ENCODE data around the gene OTULINL.

OTULINL gene

DNA sequence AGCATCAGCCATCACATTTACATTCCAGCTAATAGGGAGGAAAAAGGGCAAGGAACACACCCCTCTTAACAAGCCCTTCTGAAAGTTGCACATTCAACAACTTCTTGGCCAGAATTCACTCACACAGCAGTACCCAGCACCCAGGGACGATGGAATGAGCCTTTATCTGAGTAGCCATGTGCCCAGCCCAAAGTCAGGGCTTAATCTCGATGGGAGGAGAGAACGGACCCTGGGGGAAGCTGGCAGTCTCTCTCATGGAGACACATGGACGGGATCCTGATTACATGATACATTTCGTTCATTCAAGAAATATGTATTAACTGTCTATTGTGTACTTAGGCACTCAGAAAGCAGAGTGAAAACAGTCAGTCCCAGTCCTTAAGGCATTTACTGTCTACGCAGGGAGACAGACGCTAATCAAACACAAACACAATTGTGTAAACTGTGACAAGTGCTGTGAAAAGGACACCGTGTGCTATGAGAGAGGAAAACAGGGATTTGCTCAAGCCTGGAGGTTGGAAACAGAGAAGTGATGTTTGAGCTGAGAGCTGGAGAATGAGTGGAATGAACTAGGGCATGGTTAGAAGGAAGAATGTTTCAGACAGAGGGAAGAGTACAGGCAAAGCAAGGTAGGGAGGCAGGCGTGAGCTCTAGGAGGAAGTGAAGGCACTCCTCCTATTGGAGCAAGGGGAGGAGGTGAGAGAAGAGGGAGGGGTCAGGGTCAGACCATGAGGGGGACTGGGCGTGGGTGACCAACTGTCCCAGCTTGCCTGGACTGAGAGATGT, 7.4 kb downstream of the OTULINL start:
- Histone ChIP-seq H4K8ac (ENCODE audit: low read length) (peak overlapping the region; percentile 45), H3K23ac (ENCODE audit: low read length in 2 of 2) (no peak overlapping the region), H3K27me3 (ENCODE audit: control insufficient read depth in 1 of 2, insufficient read depth in 1 of 2, low read length in 2 of 2) (peaks cover 33 to 37% of the 10 kb centered on the region in 2 experiments), H2BK5ac (ENCODE audit: low read depth, low read length, poor library complexity, severe bottlenecking) (no peak overlapping the region), H3K9ac (ENCODE audit: low read length) (no peak overlapping the region), H3K18ac (ENCODE audit: low read depth in 1 of 2, low read length in 2 of 2) (peak overlapping the region in 1 of 2 experiments; percentile 29), H2AK5ac (ENCODE audit: low read length, severe bottlenecking) (no peak overlapping the region), H3K4ac (ENCODE audit: low read depth in 1 of 2, low read length in 2 of 2) (no peak overlapping the region), H2BK15ac (ENCODE audit: low read depth, poor library complexity, severe bottlenecking) (peak overlapping the region; percentile 33), H3K14ac (ENCODE audit: low read length in 2 of 2) (no peak overlapping the region), H2BK12ac (ENCODE audit: low read length in 2 of 2) (peak overlapping the region in 1 of 2 experiments; percentile 25), H3K79me1 (replicated peaks; ENCODE audit: low read length, poor library complexity, severe bottlenecking) (no peaks in the 10 kb centered on the region), H2AFZ (ENCODE audit: low read depth, low read length) (no peak overlapping the region), H3K36me3 (ENCODE audit: control insufficient read depth in 1 of 2, insufficient read depth in 2 of 2, low read depth in 1 of 2, low read length in 2 of 2) (no peaks in the 10 kb centered on the region), H2BK120ac (ENCODE audit: low read depth, low read length) (no peak overlapping the region), H3K9me3 (ENCODE audit: control insufficient read depth, low read length) (no peaks in the 10 kb centered on the region), H3K4me2 (ENCODE audit: low read length, poor library complexity, severe bottlenecking) (no peak overlapping the region), H4K91ac (ENCODE audit: low read length) (peak overlapping the region; percentile 11), H3K4me3 (ENCODE audit: insufficient read depth in 1 of 2, low read depth in 1 of 2, low read length in 2 of 2) (no peak overlapping the region), H3K27ac (ENCODE audit: low read length, poor library complexity, severe bottlenecking) (no peak overlapping the region), H3K4me1 (ENCODE audit: control insufficient read depth, insufficient read depth, low read depth, low read length) (no peaks in the 10 kb centered on the region)
- peak; percentile 71 for DNase-seq
- WGBS = 64% methylated on average over 9 of the region's 10 CpGs

DNA sequence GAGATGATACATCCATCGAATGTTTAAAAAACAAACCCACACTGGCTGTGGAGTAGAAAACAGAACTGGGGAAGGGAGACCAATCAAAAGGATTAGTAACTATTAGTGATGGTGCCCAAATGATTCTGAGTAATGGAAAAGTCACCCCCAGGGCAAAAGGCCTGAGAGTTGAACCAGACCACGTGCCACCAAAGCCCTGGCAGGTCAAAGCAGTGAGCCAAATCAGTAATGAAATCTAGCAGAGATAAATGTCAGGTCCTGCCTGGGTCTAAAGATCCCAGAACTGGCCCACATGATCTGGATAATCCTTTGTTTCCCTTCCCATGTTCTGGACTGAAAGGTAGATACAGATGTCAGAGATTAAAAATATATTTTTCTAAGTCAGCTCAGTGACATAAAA, 9.4 kb downstream of the OTULINL start:
- no peak overlapping the region for H2BK5ac ChIP-seq (ENCODE audit: low read depth, low read length, poor library complexity, severe bottlenecking)
- H3K14ac ChIP-seq (ENCODE audit: low read length in 2 of 2) = no peak overlapping the region
- no peaks in the 10 kb centered on the region for H3K9me3 ChIP-seq (ENCODE audit: control insufficient read depth, low read length)
- no peaks in the 10 kb centered on the region for H3K79me1 ChIP-seq (replicated peaks; ENCODE audit: low read length, poor library complexity, severe bottlenecking)
- H3K4me2 ChIP-seq (ENCODE audit: low read length, poor library complexity, severe bottlenecking) = no peak overlapping the region
- peak overlapping the region in 1 of 2 experiments; percentile 59 for H2BK12ac ChIP-seq (ENCODE audit: low read length in 2 of 2)
- H2AFZ ChIP-seq (ENCODE audit: low read depth, low read length) = no peak overlapping the region
- peak overlapping the region; percentile 15 for H2BK15ac ChIP-seq (ENCODE audit: low read depth, poor library complexity, severe bottlenecking)
- no peak for DNase-seq
- H3K4me1 ChIP-seq (ENCODE audit: control insufficient read depth, insufficient read depth, low read depth, low read length) = no peaks in the 10 kb centered on the region
- no peak overlapping the region for H3K4me3 ChIP-seq (ENCODE audit: insufficient read depth in 1 of 2, low read depth in 1 of 2, low read length in 2 of 2)
- H2BK120ac ChIP-seq (ENCODE audit: low read depth, low read length) = no peak overlapping the region
- WGBS = 83% methylated on average over 2 of the region's 2 CpGs
- peak overlapping the region in 1 of 2 experiments; percentile 15 for H3K18ac ChIP-seq (ENCODE audit: low read depth in 1 of 2, low read length in 2 of 2)
- H3K9ac ChIP-seq (ENCODE audit: low read length) = no peak overlapping the region
- H4K91ac ChIP-seq (ENCODE audit: low read length) = no peak overlapping the region
- H2AK5ac ChIP-seq (ENCODE audit: low read length, severe bottlenecking) = no peak overlapping the region
- H3K23ac ChIP-seq (ENCODE audit: low read length in 2 of 2) = no peak overlapping the region
- H3K36me3 ChIP-seq (ENCODE audit: control insufficient read depth in 1 of 2, insufficient read depth in 2 of 2, low read depth in 1 of 2, low read length in 2 of 2) = no peaks in the 10 kb centered on the region
- H4K8ac ChIP-seq (ENCODE audit: low read length) = peak overlapping the region; percentile 47
- no peak overlapping the region for H3K4ac ChIP-seq (ENCODE audit: low read depth in 1 of 2, low read length in 2 of 2)
- H3K27me3 ChIP-seq (ENCODE audit: control insufficient read depth in 1 of 2, insufficient read depth in 1 of 2, low read length in 2 of 2) = peaks cover 21 to 28% of the 10 kb centered on the region in 2 experiments
- no peak overlapping the region for H3K27ac ChIP-seq (ENCODE audit: low read length, poor library complexity, severe bottlenecking)

DNA sequence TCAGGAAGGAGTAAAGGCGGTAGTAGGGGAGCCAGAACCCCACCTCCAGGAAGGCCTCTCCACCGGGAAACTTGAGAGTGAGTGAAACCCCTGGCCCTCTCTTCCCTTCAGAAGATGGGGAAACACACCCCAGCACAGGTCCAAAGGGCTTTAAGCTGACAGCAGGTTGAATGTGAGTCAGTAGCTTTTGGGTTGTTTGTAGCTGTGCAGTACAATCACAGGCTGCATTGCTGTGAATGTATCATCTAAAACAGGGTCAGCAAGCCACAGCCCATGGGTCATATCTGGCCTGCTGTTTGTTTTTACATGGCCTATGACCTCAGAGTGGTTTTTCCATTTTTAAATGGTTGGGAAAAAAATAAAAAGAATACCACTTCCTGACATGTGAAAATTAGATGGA, 10.0 kb downstream of the OTULINL start:
- Histone ChIP-seq H3K79me1 (replicated peaks; ENCODE audit: low read length, poor library complexity, severe bottlenecking) (no peaks in the 10 kb centered on the region), H2AK5ac (ENCODE audit: low read length, severe bottlenecking) (no peak overlapping the region), H3K27me3 (ENCODE audit: control insufficient read depth in 1 of 2, insufficient read depth in 1 of 2, low read length in 2 of 2) (peaks cover 20 to 28% of the 10 kb centered on the region in 2 experiments), H3K4ac (ENCODE audit: low read depth in 1 of 2, low read length in 2 of 2) (no peak overlapping the region), H3K36me3 (ENCODE audit: control insufficient read depth in 1 of 2, insufficient read depth in 2 of 2, low read depth in 1 of 2, low read length in 2 of 2) (no peaks in the 10 kb centered on the region), H3K4me1 (ENCODE audit: control insufficient read depth, insufficient read depth, low read depth, low read length) (no peaks in the 10 kb centered on the region), H3K18ac (ENCODE audit: low read depth in 1 of 2, low read length in 2 of 2) (peak overlapping the region in 1 of 2 experiments; percentile 58), H3K23ac (ENCODE audit: low read length in 2 of 2) (no peak overlapping the region), H3K9ac (ENCODE audit: low read length) (no peak overlapping the region), H2BK12ac (ENCODE audit: low read length in 2 of 2) (no peak overlapping the region), H2BK5ac (ENCODE audit: low read depth, low read length, poor library complexity, severe bottlenecking) (no peak overlapping the region), H2BK120ac (ENCODE audit: low read depth, low read length) (no peak overlapping the region), H3K4me3 (ENCODE audit: insufficient read depth in 1 of 2, low read depth in 1 of 2, low read length in 2 of 2) (no peak overlapping the region), H2BK15ac (ENCODE audit: low read depth, poor library complexity, severe bottlenecking) (no peak overlapping the region), H3K27ac (ENCODE audit: low read length, poor library complexity, severe bottlenecking) (no peak overlapping the region), H4K8ac (ENCODE audit: low read length) (no peak overlapping the region), H3K14ac (ENCODE audit: low read length in 2 of 2) (no peak overlapping the region), H3K9me3 (ENCODE audit: control insufficient read depth, low read length) (no peaks in the 10 kb centered on the region), H4K91ac (ENCODE audit: low read length) (no peak overlapping the region), H3K4me2 (ENCODE audit: low read length, poor library complexity, severe bottlenecking) (no peak overlapping the region), H2AFZ (ENCODE audit: low read depth, low read length) (no peak overlapping the region)
- WGBS = 61% methylated on average over 2 of the region's 2 CpGs
- DNase-seq = peak; percentile 60

DNA sequence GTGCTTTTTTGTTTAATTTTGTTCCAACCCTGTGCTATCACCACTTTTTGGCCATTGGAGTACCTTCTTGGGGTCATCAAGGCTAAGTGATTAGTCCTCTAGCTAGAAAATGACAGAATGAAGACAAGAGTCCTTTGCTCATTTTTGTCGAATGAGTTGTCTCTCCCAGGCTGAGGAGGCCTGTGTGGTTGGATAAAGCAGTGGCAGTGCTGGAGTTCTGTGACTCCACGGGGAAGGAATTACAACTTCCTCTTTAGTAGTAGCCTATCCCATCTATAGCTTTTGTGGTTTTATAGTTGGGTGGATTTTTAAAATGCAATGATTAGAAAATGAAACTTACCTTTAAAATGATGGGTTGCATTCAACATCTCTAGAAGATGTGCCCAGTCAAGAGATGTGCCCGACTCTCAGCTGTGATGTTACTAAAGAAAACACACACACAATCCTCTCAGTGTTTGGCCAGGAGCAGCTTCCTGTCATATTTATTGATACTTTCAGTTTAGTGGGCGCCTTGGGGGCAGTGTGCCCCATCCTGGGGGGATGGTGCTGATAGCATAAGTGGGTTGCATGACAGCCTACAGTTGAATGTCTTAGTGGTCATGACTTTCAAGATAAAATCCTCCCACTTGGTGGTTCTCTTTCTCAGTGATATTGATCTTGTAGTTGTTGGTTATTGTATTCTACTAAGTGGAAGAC, 11.9 kb downstream of the OTULINL start:
- H4K8ac ChIP-seq (ENCODE audit: low read length) = no peak overlapping the region
- H3K27me3 ChIP-seq (ENCODE audit: control insufficient read depth in 1 of 2, insufficient read depth in 1 of 2, low read length in 2 of 2) = peaks cover 10 to 12% of the 10 kb centered on the region in 2 experiments
- no peak overlapping the region for H2BK12ac ChIP-seq (ENCODE audit: low read length in 2 of 2)
- H4K91ac ChIP-seq (ENCODE audit: low read length) = no peak overlapping the region
- no peak overlapping the region for H2BK120ac ChIP-seq (ENCODE audit: low read depth, low read length)
- H2AK5ac ChIP-seq (ENCODE audit: low read length, severe bottlenecking) = no peak overlapping the region
- 46% methylated on average over 2 of the region's 4 CpGs for WGBS
- no peak overlapping the region for H3K18ac ChIP-seq (ENCODE audit: low read depth in 1 of 2, low read length in 2 of 2)
- no peaks in the 10 kb centered on the region for H3K79me1 ChIP-seq (replicated peaks; ENCODE audit: low read length, poor library complexity, severe bottlenecking)
- H3K9me3 ChIP-seq (ENCODE audit: control insufficient read depth, low read length) = no peaks in the 10 kb centered on the region
- H2BK15ac ChIP-seq (ENCODE audit: low read depth, poor library complexity, severe bottlenecking) = no peak overlapping the region
- no peak overlapping the region for H3K23ac ChIP-seq (ENCODE audit: low read length in 2 of 2)
- no peak overlapping the region for H3K9ac ChIP-seq (ENCODE audit: low read length)
- H3K4me3 ChIP-seq (ENCODE audit: insufficient read depth in 1 of 2, low read depth in 1 of 2, low read length in 2 of 2) = no peak overlapping the region
- no peak overlapping the region for H3K14ac ChIP-seq (ENCODE audit: low read length in 2 of 2)
- H2BK5ac ChIP-seq (ENCODE audit: low read depth, low read length, poor library complexity, severe bottlenecking) = no peak overlapping the region
- H3K4ac ChIP-seq (ENCODE audit: low read depth in 1 of 2, low read length in 2 of 2) = no peak overlapping the region
- no peaks in the 10 kb centered on the region for H3K36me3 ChIP-seq (ENCODE audit: control insufficient read depth in 1 of 2, insufficient read depth in 2 of 2, low read depth in 1 of 2, low read length in 2 of 2)
- peak; percentile 80 for DNase-seq
- no peak overlapping the region for H2AFZ ChIP-seq (ENCODE audit: low read depth, low read length)
- no peak overlapping the region for H3K27ac ChIP-seq (ENCODE audit: low read length, poor library complexity, severe bottlenecking)
- H3K4me1 ChIP-seq (ENCODE audit: control insufficient read depth, insufficient read depth, low read depth, low read length) = no peaks in the 10 kb centered on the region
- H3K4me2 ChIP-seq (ENCODE audit: low read length, poor library complexity, severe bottlenecking) = no peak overlapping the region
